Trophoblast cell (in vitro differentiated cells and primary cell): ENCODE results near the gene ETNK1. TPM values are rescaled to one million over a fixed set of nuclear protein-coding genes. Genes with fewer than 3 reads are reported as not detected.
A peak's percentile ranks its signal among the peaks of the same experiment; 100 is the strongest.

Experiments used
- DNase-seq, 2 donors: peaks; one replicate each; pipeline ENCODE4 v3.0.0-alpha.2; 2016
- H2AFZ ChIP-seq: 2 replicates; pipeline ENCODE4 v1.6.1; 2013; ENCODE audit warnings: low read length, moderate library complexity, mild to moderate bottlenecking; ENCODE audit not compliant: insufficient read depth, poor library complexity
- H2AK5ac ChIP-seq: 2 replicates; pipeline ENCODE4 v1.6.1; 2013; ENCODE audit warnings: mild to moderate bottlenecking, low read length
- H2BK120ac ChIP-seq: 2 replicates; pipeline ENCODE4 v1.6.1; 2013; ENCODE audit warnings: low read length, mild to moderate bottlenecking, moderate library complexity; ENCODE audit not compliant: insufficient read depth, poor library complexity
- H2BK12ac ChIP-seq: 2 replicates; pipeline ENCODE4 v1.6.1; 2013; ENCODE audit warnings: mild to moderate bottlenecking, low read length, moderate library complexity
- H2BK5ac ChIP-seq: 2 replicates; pipeline ENCODE4 v1.6.1; 2013; ENCODE audit warnings: low read length, low read depth, moderate library complexity, mild to moderate bottlenecking; ENCODE audit not compliant: poor library complexity
- H3K14ac ChIP-seq: 2 replicates; pipeline ENCODE4 v1.6.1; 2013; ENCODE audit warnings: mild to moderate bottlenecking, low read length
- H3K18ac ChIP-seq: 2 replicates; pipeline ENCODE4 v1.6.1; 2013; ENCODE audit warnings: mild to moderate bottlenecking, low read length
- H3K23ac ChIP-seq: 2 replicates; pipeline ENCODE4 v1.6.1; 2013; ENCODE audit warnings: low read length
- H3K27ac ChIP-seq: 2 replicates; pipeline ENCODE4 v1.5.1; 2013; ENCODE audit warnings: low read depth, mild to moderate bottlenecking, inconsistent platforms, low read length, moderate library complexity
- H3K27me3 ChIP-seq: 2 replicates; pipeline ENCODE4 v1.6.1; 2013; ENCODE audit warnings: inconsistent platforms, mild to moderate bottlenecking, low read length, moderate library complexity; ENCODE audit not compliant: insufficient read depth
- H3K36me3 ChIP-seq, 2 experiments: 1 replicate in 1 of 2; 2 replicates in 1 of 2; pipeline ENCODE4 v1.6.1; 2013; ENCODE audit warnings: low read length in 2 of 2, mild to moderate bottlenecking in 2 of 2, moderate library complexity in 1 of 2; ENCODE audit not compliant: insufficient read depth in 2 of 2, control insufficient read depth in 1 of 2
- H3K4ac ChIP-seq: 2 replicates; pipeline ENCODE4 v1.6.1; 2013; ENCODE audit warnings: low read depth, mild to moderate bottlenecking, low read length, moderate library complexity
- H3K4me1 ChIP-seq, 2 experiments: 1 replicate in 1 of 2; 2 replicates in 1 of 2; pipeline ENCODE4 v1.6.1; 2013; ENCODE audit warnings: low read length in 2 of 2, mild to moderate bottlenecking in 2 of 2, moderate library complexity in 1 of 2; ENCODE audit not compliant: insufficient read depth in 2 of 2, control insufficient read depth in 1 of 2
- H3K4me2 ChIP-seq: 2 replicates; pipeline ENCODE4 v1.6.1; 2013; ENCODE audit warnings: inconsistent platforms, mild to moderate bottlenecking, low read length, moderate library complexity
- H3K4me3 ChIP-seq: 2 replicates; pipeline ENCODE4 v1.5.1; 2013; ENCODE audit warnings: mild to moderate bottlenecking, low read depth, low read length, inconsistent platforms
- H3K79me1 ChIP-seq: one replicate; pipeline ENCODE4 v1.6.1; 2013; ENCODE audit warnings: low read length
- H3K79me2 ChIP-seq: 2 replicates; pipeline ENCODE4 v1.6.1; 2013; ENCODE audit warnings: low read length, mild to moderate bottlenecking; ENCODE audit not compliant: control insufficient read depth, insufficient read depth, poor library complexity
- H3K9ac ChIP-seq: 2 replicates; pipeline ENCODE4 v1.6.1; 2013; ENCODE audit warnings: mild to moderate bottlenecking, low read length
- H3K9me3 ChIP-seq: 2 replicates; pipeline ENCODE4 v1.6.1; 2013; ENCODE audit warnings: low read depth, mild to moderate bottlenecking, control low read depth, inconsistent platforms, low read length; ENCODE audit not compliant: insufficient read depth
- H4K12ac ChIP-seq: 2 replicates; pipeline ENCODE4 v1.6.1; 2013; ENCODE audit warnings: low read depth, mild to moderate bottlenecking, low read length, moderate library complexity
- H4K8ac ChIP-seq: 2 replicates; pipeline ENCODE4 v1.6.1; 2013; ENCODE audit warnings: low read depth, mild to moderate bottlenecking, low read length, moderate library complexity
- H4K91ac ChIP-seq: one replicate; pipeline ENCODE4 v1.6.1; 2013; ENCODE audit warnings: low read depth, mild to moderate bottlenecking, low read length, moderate library complexity
- WGBS: extraction: QIAGEN DNeasy Blood & Tissue Kit; methylation state at CpG from one replicate; pipeline ENCODE4 v1.1.7; 2013; ENCODE audit warnings: missing lambda C conversion rate; ENCODE audit not compliant: insufficient read length, insufficient coverage; ENCODE audit errors: extremely low coverage; 5-methylcytosine and 5-hydroxymethylcytosine counted together
- polyA plus RNA-seq: library from polyadenylated mRNA; stranded (reverse); fragments of 200-250 nt; gene quantifications from 2 replicates; pipeline ENCODE4 v1.2.3, GENCODE V29; 2013

ETNK1 gene, protein sequence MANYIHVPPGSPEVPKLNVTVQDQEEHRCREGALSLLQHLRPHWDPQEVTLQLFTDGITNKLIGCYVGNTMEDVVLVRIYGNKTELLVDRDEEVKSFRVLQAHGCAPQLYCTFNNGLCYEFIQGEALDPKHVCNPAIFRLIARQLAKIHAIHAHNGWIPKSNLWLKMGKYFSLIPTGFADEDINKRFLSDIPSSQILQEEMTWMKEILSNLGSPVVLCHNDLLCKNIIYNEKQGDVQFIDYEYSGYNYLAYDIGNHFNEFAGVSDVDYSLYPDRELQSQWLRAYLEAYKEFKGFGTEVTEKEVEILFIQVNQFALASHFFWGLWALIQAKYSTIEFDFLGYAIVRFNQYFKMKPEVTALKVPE
- 17.1 and 19.7 TPM in 2 replicates for polyA plus RNA-seq

DNA sequence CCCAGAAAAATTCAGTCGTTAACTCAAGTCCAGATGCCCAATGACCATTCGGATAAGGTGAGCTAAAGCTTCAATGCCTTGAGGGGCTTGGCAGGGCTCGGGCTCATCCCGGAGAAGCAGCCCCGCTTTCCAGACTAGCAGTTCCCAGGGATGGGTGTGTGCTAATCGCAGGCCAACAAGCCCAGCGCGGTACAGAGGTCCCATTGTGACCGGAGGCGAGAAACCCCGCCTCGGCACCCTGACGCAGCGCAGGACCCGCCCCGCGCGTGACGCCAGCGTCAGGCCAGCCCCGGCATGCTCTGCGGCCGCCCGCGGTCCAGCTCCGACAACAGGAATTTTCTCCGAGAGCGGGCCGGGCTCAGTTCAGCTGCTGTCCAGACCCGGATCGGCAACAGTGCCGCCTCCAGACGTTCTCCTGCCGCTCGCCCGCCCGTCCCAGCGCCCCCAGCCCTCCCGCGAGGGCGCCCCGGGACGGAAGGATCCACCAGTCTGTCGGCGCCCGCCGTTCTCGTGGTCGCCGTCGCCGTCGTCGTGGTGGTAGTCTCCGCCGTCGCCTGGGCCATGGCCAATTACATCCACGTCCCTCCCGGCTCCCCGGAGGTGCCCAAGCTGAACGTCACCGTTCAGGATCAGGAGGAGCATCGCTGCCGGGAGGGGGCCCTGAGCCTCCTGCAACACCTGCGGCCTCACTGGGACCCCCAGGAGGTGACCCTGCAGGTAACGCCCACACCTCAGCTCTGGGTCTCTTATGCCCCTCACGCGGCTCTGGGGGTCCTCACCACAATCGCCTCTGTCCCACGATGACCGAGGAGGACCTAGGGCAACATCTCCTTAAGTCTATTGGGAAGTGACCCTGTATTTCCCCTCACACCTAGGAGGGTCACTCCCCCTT lies at the start of gene ETNK1:
Gene ETNK1 (plus strand): TSS at position 302 of the 892 bp plus-strand sequence. CDS start 260 bp downstream, at position 562.
- H2AFZ ChIP-seq, result peak within 1 kb of the TSS; percentile 85
- H3K4me3 ChIP-seq, result peak within 1 kb of the TSS; percentile 90
- H3K14ac ChIP-seq, result peak within 1 kb of the TSS; percentile 88
- no CpG with 5 or more reads among the region's 71 CpGs for WGBS
- peak within 1 kb of the TSS; percentile 91 for H3K27ac ChIP-seq
- peak; percentile 95 to 98 for DNase-seq
- no peaks in the 10 kb centered on the region for H3K36me3 ChIP-seq
- H3K18ac ChIP-seq, result peak within 1 kb of the TSS; percentile 91
- peak within 1 kb of the TSS; percentile 87 for H4K8ac ChIP-seq
- H3K4me2 ChIP-seq, result peak within 1 kb of the TSS; percentile 79
- H2BK5ac ChIP-seq, result peak within 1 kb of the TSS; percentile 91
- H2BK12ac ChIP-seq, result peak within 1 kb of the TSS; percentile 7
- peak within 1 kb of the TSS; percentile 82 for H3K9ac ChIP-seq
- H3K27me3 ChIP-seq, result no peaks in the 10 kb centered on the region
- no peak within 1 kb of the TSS for H3K23ac ChIP-seq
- H3K9me3 ChIP-seq, result no peaks in the 10 kb centered on the region
- peaks cover 9% of the 10 kb centered on the region for H3K79me2 ChIP-seq
- H2AK5ac ChIP-seq, result peak within 1 kb of the TSS; percentile 59
- peak within 1 kb of the TSS; percentile 77 for H2BK120ac ChIP-seq
- peak within 1 kb of the TSS; percentile 83 for H4K12ac ChIP-seq
- peak within 1 kb of the TSS; percentile 91 for H4K91ac ChIP-seq
- H3K4me1 ChIP-seq, result no peaks in the 10 kb centered on the region
- peaks cover 8% of the 10 kb centered on the region for H3K79me1 ChIP-seq
- H3K4ac ChIP-seq, result peak within 1 kb of the TSS; percentile 94

DNA sequence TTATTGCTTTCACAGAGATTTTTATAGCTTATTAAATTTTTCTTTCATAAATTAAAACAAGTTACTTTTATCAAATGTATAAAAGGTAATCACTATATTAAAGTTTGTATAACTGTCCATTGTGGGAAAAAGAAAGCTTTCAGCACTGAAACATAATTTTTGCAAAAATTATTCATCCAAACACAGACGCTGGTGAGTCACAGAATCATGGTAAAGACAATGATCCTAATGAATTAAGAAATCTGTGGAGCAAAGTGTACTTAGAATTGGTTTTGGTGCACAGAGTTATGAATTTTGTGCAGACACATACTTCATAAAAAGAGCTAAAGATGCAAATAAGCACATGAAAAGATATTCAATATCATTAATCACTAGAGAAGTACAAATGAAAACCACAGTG lies 48.9 kb upstream of the ETNK1 start:
- no peak overlapping the region for H4K8ac ChIP-seq
- H3K4me3 ChIP-seq, result no peak overlapping the region
- no peaks in the 10 kb centered on the region for H3K4me1 ChIP-seq
- H2AFZ ChIP-seq, result no peak overlapping the region
- H3K27me3 ChIP-seq, result no peaks in the 10 kb centered on the region
- H3K4ac ChIP-seq, result no peak overlapping the region
- no peak for DNase-seq
- no peak overlapping the region for H3K27ac ChIP-seq
- no peak overlapping the region for H3K18ac ChIP-seq
- no peaks in the 10 kb centered on the region for H3K36me3 ChIP-seq
- H3K79me1 ChIP-seq, result no peaks in the 10 kb centered on the region
- H4K12ac ChIP-seq, result no peak overlapping the region
- H4K91ac ChIP-seq, result no peak overlapping the region
- no peak overlapping the region for H3K23ac ChIP-seq
- no peak overlapping the region for H3K14ac ChIP-seq
- H2AK5ac ChIP-seq, result no peak overlapping the region
- H3K9me3 ChIP-seq, result no peaks in the 10 kb centered on the region
- H3K79me2 ChIP-seq, result no peaks in the 10 kb centered on the region
- no peak overlapping the region for H3K4me2 ChIP-seq
- WGBS, result no CpG with 5 or more reads among the region's 1 CpG
- no peak overlapping the region for H3K9ac ChIP-seq
- H2BK120ac ChIP-seq, result no peak overlapping the region
- H2BK12ac ChIP-seq, result no peak overlapping the region
- H2BK5ac ChIP-seq, result no peak overlapping the region

- Histone ChIP-seq H2BK120ac (no peak overlapping the region), H3K14ac (no peak overlapping the region)
These were observed 48.5 kb upstream of the ETNK1 start for GRCh38 chr12:22576473-22576872.

GRCh38 chr12:22577667-22578066 lies 47.3 kb upstream of the ETNK1 start:
- Histone ChIP-seq H3K4me1 (no peaks in the 10 kb centered on the region), H3K23ac (no peak overlapping the region), H3K27ac (no peak overlapping the region), H3K36me3 (no peaks in the 10 kb centered on the region), H3K4me3 (no peak overlapping the region), H4K8ac (no peak overlapping the region), H2BK5ac (no peak overlapping the region), H3K79me1 (no peaks in the 10 kb centered on the region), H3K18ac (no peak overlapping the region), H3K9me3 (no peaks in the 10 kb centered on the region), H2BK12ac (no peak overlapping the region), H4K12ac (no peak overlapping the region), H3K14ac (no peak overlapping the region), H2AFZ (no peak overlapping the region), H3K9ac (no peak overlapping the region), H2BK120ac (no peak overlapping the region), H4K91ac (no peak overlapping the region), H3K4ac (no peak overlapping the region), H3K4me2 (no peak overlapping the region), H2AK5ac (no peak overlapping the region), H3K79me2 (no peaks in the 10 kb centered on the region), H3K27me3 (no peaks in the 10 kb centered on the region)
- WGBS, result no CpG with 5 or more reads among the region's 1 CpG
- DNase-seq, result no peak

More at GRCh38 chr12:22576473-22576872, 48.5 kb upstream of the ETNK1 start:
- H3K4ac ChIP-seq, result no peak overlapping the region
- H3K79me2 ChIP-seq, result no peaks in the 10 kb centered on the region
- no CpG with 5 or more reads among the region's 2 CpGs for WGBS
- H3K4me1 ChIP-seq, result no peaks in the 10 kb centered on the region
- no peak overlapping the region for H3K23ac ChIP-seq
- H4K91ac ChIP-seq, result no peak overlapping the region
- no peak overlapping the region for H3K9ac ChIP-seq
- no peak overlapping the region for H2AFZ ChIP-seq
- H2AK5ac ChIP-seq, result no peak overlapping the region
- no peak for DNase-seq
- H3K4me3 ChIP-seq, result no peak overlapping the region
- H3K36me3 ChIP-seq, result no peaks in the 10 kb centered on the region
- H4K12ac ChIP-seq, result no peak overlapping the region
- no peak overlapping the region for H3K18ac ChIP-seq
- no peak overlapping the region for H2BK5ac ChIP-seq
- H4K8ac ChIP-seq, result no peak overlapping the region
- no peaks in the 10 kb centered on the region for H3K9me3 ChIP-seq
- no peaks in the 10 kb centered on the region for H3K27me3 ChIP-seq
- no peak overlapping the region for H3K27ac ChIP-seq
- no peaks in the 10 kb centered on the region for H3K79me1 ChIP-seq
- no peak overlapping the region for H3K4me2 ChIP-seq
- no peak overlapping the region for H2BK12ac ChIP-seq
